ENCODE results near the gene TAB2. TPM values are rescaled to one million over a fixed set of nuclear protein-coding genes. Genes with fewer than 3 reads are reported as not detected.

The TAB2 gene
- total and polyA plus RNA-seq, 2 experiments from 2014 or later = 19.8 to 59.2 TPM

DNA sequence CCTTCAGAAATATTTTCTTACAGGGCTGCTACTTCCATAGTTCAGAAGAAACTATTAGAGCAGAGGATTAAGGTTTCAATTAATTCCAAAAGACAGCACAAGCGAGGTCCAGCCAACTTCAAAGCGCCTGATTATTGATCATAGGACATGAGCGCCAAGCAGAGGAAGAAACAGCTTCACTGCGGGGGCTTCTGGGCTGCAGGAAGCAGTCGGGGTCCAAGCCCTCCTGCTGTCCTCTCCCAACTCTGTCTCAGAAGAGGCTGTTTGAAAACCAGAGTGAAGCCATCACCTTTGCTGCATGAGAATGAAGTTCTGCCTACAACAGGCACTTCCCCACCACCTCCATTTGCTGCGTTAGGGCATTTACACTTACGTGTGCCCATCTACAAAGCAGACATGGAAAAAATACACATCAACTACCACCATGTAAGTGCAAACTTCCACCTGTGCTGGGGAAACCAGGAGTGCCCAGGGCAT is 106.5 kb downstream of the TAB2 start (continued):
- TF ChIP-seq, protein P1, sequence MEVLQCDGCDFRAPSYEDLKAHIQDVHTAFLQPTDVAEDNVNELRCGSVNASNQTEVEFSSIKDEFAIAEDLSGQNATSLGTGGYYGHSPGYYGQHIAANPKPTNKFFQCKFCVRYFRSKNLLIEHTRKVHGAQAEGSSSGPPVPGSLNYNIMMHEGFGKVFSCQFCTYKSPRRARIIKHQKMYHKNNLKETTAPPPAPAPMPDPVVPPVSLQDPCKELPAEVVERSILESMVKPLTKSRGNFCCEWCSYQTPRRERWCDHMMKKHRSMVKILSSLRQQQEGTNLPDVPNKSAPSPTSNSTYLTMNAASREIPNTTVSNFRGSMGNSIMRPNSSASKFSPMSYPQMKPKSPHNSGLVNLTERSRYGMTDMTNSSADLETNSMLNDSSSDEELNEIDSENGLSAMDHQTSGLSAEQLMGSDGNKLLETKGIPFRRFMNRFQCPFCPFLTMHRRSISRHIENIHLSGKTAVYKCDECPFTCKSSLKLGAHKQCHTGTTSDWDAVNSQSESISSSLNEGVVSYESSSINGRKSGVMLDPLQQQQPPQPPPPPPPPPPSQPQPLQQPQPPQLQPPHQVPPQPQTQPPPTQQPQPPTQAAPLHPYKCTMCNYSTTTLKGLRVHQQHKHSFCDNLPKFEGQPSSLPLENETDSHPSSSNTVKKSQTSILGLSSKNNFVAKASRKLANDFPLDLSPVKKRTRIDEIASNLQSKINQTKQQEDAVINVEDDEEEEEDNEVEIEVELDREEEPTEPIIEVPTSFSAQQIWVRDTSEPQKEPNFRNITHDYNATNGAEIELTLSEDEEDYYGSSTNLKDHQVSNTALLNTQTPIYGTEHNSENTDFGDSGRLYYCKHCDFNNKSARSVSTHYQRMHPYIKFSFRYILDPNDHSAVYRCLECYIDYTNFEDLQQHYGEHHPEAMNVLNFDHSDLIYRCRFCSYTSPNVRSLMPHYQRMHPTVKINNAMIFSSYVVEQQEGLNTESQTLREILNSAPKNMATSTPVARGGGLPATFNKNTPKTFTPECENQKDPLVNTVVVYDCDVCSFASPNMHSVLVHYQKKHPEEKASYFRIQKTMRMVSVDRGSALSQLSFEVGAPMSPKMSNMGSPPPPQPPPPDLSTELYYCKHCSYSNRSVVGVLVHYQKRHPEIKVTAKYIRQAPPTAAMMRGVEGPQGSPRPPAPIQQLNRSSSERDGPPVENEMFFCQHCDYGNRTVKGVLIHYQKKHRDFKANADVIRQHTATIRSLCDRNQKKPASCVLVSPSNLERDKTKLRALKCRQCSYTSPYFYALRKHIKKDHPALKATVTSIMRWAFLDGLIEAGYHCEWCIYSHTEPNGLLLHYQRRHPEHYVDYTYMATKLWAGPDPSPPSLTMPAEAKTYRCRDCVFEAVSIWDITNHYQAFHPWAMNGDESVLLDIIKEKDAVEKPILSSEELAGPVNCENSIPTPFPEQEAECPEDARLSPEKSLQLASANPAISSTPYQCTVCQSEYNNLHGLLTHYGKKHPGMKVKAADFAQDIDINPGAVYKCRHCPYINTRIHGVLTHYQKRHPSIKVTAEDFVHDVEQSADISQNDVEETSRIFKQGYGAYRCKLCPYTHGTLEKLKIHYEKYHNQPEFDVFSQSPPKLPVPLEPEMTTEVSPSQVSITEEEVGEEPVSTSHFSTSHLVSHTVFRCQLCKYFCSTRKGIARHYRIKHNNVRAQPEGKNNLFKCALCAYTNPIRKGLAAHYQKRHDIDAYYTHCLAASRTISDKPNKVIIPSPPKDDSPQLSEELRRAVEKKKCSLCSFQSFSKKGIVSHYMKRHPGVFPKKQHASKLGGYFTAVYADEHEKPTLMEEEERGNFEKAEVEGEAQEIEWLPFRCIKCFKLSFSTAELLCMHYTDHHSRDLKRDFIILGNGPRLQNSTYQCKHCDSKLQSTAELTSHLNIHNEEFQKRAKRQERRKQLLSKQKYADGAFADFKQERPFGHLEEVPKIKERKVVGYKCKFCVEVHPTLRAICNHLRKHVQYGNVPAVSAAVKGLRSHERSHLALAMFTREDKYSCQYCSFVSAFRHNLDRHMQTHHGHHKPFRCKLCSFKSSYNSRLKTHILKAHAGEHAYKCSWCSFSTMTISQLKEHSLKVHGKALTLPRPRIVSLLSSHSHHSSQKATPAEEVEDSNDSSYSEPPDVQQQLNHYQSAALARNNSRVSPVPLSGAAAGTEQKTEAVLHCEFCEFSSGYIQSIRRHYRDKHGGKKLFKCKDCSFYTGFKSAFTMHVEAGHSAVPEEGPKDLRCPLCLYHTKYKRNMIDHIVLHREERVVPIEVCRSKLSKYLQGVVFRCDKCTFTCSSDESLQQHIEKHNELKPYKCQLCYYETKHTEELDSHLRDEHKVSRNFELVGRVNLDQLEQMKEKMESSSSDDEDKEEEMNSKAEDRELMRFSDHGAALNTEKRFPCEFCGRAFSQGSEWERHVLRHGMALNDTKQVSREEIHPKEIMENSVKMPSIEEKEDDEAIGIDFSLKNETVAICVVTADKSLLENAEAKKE (CRISPR knock-in tag; IDR thresholded peaks at IDR 0.05) = no peak
- TF ChIP-seq ZNF114 (CRISPR knock-in tag; IDR thresholded peaks at IDR 0.05) = no peak
- no peak for TF ChIP-seq STAT1 (IDR thresholded peaks at IDR 0.05; ENCODE audit: unreplicated experiment)
- TF ChIP-seq, protein P2, sequence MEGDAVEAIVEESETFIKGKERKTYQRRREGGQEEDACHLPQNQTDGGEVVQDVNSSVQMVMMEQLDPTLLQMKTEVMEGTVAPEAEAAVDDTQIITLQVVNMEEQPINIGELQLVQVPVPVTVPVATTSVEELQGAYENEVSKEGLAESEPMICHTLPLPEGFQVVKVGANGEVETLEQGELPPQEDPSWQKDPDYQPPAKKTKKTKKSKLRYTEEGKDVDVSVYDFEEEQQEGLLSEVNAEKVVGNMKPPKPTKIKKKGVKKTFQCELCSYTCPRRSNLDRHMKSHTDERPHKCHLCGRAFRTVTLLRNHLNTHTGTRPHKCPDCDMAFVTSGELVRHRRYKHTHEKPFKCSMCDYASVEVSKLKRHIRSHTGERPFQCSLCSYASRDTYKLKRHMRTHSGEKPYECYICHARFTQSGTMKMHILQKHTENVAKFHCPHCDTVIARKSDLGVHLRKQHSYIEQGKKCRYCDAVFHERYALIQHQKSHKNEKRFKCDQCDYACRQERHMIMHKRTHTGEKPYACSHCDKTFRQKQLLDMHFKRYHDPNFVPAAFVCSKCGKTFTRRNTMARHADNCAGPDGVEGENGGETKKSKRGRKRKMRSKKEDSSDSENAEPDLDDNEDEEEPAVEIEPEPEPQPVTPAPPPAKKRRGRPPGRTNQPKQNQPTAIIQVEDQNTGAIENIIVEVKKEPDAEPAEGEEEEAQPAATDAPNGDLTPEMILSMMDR (conservative IDR thresholded peaks at IDR 0.05; ENCODE audit: low read depth in 2 of 2) = no peak
- no peak for TF ChIP-seq NANOG (IDR thresholded peaks at IDR 0.05; ENCODE audit: borderline replicate concordance)

DNA sequence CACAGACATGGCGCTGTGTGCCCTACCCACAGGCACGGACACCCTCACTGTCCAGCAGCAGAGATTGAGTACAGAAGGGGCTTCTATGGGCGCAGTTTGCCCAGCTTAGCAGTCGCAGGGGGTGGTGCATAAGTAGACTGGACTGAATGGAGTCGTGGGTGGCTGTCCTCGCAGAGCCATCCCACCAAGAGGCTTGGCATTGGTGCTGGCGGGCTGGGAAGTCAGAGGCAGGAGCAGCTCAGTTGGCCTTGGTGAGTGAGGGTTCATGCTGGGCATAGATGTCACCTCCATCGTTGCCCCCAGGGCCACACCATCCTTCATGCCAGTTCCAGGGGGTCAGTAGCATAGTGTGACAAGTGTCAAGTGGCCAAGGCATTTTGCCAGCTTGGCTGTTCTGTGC is 107.7 kb downstream of the TAB2 start:
- Histone ChIP-seq H3K4me3 (no peak overlapping the region), H4K20me1 (replicated peaks; ENCODE audit: insufficient read depth) (no peaks in the 10 kb centered on the region), H2AFZ (no peak overlapping the region), H3K36me3 (ENCODE audit: insufficient read depth) (no peaks in the 10 kb centered on the region), H3K4me1 (ENCODE audit: insufficient read depth) (peaks cover 9% of the 10 kb centered on the region), H3F3A (replicated peaks; ENCODE audit: low read depth) (no peaks in the 10 kb centered on the region), H3K4me2 (no peak overlapping the region), H3K9me2 (ENCODE audit: insufficient read depth) (no peaks in the 10 kb centered on the region), H3K27me3 (ENCODE audit: insufficient read depth) (no peaks in the 10 kb centered on the region), H3K27ac (ENCODE audit: low read depth) (no peak overlapping the region), H3K79me2 (replicated peaks; ENCODE audit: insufficient read depth) (no peaks in the 10 kb centered on the region)
- DNase-seq (ENCODE audit: low spot score) (no peak), ATAC-seq (no peak)
- TF ChIP-seq EZH2 (IDR thresholded peaks at IDR 0.05; ENCODE audit: low read depth, unreplicated experiment) (no peak), NANOG (IDR thresholded peaks at IDR 0.05; ENCODE audit: borderline replicate concordance) (no peak)
- TF ChIP-seq, protein P2 (conservative IDR thresholded peaks at IDR 0.05; ENCODE audit: low read depth in 2 of 2) = no peak
- Mint-ChIP-seq H3K27ac (no peak overlapping the region), H3K4me3 (no peak overlapping the region), H3K27me3 (ENCODE audit: insufficient read depth, low read depth, poor library complexity) (peaks cover 5% of the 10 kb centered on the region), H3K9me3 (no peaks in the 10 kb centered on the region; the same call in 2 of the 3 replicates), H3K36me3 (ENCODE audit: low read depth) (no peaks in the 10 kb centered on the region; the same call in 2 of the 3 replicates), H3K4me1 (peaks cover 16% of the 10 kb centered on the region)
